NCI-H526 (cell line): ENCODE measurements around the gene TMEM9.

Source experiments
- DNase-seq, 2 experiments: peaks; one replicate each; lab custom pipeline; 2025; lab: John Stamatoyannopoulos, UW

Gene TMEM9

DNA sequence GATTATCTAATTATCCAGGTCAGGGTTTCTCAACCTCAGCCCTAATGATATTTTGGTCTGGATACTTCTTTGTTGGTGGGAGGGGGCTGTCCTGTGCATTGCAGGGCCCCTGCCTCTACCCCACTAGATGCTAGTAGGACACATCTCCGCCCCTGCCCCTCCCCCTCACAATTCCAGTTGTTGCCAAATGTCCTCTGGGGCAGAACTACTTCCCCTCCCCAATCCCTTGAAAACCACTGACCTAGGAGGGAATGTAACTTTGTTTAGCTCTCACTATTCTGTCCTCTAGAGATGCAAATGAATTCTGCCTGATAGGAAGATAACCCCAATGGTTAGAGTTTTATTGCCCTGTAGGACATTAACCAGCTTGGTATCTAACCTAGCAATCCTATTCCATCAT lies 50.1 kb downstream of the TMEM9 start:
- no peak for DNase-seq

DNA sequence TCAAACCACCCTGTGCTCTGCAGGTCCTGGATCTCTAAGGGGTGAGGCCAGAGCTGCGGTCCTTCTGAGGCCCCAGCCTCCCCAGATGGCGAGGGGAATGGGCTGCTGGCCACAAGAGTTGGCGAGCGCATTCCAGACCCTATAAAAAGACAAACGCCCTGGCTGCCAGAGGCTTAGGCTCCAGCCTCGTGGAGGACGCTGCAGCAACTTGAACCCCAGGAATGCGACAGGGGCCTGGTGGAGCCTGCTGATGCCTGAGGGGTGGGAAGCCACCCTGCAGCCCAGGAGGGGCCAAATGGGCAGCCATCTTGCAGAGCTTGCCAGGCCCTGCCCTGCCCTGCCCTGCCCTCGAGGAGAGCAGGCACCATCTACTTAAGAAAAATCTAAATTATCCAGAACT lies 50.6 kb downstream of the TMEM9 start:
- no peak for DNase-seq

DNA sequence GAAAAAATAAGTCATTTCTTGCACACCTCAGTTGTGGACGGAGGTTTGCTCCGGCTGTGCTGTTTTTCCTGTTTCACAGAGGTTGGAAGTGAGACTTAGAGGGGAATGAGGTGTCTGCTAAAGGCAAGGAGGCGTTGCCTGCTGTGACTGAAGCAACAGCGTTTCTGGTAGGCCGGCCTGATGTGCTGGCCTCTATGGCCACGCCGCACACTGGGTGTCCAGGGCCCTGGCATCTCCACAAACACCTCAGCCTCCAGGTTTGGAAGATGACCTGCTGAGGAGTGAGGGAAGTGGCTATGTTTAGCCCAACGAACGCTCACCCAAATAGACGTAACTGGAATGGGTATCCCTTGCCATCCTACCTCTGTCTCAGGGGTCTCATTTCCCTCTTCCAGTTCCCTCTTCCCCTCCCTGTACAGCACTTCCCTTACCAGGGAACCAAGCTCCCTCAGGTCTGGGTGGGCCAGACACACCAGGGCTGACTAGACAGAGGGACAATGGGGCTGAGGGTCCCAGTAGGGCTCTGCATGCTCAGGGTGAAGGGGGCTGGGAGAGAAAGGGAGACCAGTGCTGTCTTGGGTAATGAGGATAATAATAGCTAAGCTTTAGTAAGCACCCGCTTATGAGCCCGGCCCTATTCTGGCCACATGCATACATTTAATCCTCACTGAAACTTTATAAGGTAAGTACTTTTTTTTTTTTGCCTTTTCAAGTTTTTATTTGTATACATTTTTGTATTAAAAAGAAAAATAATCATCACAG lies 53.9 kb downstream of the TMEM9 start:
- no peak for DNase-seq

DNA sequence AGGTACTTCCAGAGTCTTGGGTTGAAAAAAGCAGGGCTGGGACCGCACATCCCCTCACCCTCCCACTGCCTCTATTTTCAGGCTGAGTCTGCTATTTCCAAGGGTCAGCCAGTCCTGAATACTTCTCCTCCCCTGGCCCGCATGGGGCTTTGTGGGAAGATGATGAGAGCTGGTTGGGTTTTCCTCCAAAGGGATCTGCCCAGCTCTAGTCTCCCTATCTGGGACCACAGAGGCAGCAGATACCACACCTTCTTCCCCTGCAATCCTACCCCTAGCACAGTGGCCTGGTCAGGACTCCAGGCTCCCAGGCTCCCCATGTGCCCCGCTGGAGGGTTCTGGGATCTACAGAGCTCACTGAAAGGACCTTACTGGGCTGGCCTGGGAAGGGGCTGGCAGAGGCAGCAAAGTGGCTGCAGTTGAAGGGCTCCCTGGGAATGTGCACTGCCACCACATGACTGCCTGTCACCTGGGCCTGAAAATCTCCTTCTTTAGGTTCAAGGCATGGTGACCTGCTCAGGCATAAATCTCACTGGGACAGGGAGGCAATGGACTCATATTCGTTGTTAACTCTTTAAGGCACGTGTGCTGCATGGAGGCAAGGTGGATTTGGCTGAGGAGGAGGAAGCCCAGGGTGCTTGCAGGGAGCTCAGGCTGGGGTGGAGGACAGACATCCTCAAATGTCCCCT lies 55.1 kb downstream of the TMEM9 start:
- no peak for DNase-seq

DNA sequence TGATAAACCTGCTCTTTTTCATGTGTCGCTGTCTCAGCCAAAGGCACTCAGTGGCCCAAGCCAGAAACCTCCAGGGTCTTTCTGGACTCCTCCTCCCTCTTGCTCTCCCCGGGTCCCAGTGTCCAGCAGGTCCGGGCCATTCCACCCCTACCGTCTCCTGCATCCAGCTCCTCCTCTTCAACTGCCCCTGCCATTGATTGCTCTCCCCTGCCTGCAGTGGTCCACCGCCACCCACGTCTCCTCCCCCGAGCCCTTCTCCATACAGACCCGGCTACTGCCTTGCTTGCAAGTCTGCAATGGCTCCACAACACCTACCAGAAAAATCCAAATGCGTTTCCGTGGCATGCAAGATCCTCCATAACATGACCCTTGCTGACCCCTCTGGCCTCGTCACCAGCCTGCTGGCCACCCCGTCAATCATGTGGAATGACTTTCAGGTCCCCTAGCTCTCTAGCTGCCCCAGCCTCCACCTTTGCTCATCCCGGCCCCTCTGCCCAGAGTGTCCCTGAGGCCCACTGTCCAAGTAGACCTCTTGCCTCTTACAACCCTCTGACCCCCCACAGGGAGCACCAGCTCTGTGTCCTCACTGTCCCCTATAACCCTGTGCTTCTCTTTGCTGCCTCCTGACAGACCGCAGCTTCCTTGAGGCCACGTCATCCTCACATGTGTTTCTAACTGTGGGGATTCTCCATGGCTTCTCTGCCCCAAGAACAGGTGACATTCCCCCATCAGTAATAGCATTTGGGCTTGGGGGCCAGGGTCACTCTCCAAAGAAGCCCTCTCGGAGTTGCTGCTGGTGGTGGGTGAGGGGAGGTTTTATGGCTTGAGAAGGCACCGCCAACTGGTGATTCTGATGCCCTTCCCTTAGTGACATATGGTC lies 57.1 kb downstream of the TMEM9 start:
- DNase-seq = no peak

DNA sequence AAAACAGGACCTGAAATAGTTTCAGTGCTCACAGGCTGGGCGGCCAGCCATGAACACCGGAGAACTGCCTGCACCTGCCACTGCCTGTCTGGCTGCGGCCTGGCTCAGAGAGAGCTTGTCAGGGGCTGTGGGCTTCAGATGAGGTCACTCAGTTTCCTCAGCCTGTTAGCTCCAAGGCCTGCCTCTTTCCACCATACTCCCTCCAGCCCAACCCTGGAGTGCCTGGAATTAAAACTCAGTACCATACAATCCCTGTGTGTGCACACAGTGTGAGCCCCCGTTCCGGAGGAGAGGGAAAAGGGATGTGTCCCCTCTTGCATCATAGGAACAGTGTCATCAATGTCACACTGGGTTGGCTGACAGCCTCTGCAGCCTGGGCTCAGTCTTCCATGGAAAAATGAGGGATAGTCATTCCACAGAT lies 58.2 kb downstream of the TMEM9 start:
- DNase-seq = no peak

DNA sequence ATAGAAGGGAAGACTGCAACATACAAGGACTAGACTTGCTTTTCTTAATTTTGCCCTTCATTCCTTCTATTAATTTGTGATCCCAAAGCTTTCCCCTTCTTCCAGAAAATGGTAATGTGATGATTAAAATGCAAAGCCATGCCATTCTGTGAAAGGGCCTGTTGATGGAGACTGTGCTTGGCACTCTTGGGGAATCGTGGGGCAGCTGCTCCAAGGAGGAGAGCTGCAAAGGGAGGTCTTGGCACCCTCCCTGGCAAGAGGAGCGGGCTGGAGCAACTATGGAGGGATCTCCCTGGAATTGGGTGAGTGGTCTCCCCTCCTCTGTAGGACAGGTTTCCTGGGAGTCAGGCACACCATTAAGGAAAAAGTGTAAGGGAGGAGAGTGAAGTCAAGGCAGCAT lies 58.7 kb downstream of the TMEM9 start:
- DNase-seq = no peak

DNA sequence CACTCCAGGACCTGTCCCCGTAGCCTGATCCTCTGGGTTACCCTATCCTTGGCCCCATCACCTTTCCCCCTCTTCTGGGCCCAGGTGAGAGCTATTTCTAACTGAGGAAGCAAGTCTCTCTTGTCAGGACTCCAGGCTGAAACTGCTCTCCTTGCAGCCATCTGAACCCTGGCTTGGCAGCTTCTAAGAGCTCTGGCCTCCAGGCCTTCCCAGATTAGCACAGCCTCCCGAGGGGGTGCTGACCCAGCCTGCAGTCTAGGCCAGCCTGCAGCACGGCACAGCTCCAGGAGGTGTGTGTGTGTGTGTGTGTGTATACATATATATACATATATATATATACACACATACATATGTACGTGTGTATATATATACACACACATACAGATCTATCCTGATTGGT lies 59.4 kb downstream of the TMEM9 start:
- DNase-seq = no peak

DNA sequence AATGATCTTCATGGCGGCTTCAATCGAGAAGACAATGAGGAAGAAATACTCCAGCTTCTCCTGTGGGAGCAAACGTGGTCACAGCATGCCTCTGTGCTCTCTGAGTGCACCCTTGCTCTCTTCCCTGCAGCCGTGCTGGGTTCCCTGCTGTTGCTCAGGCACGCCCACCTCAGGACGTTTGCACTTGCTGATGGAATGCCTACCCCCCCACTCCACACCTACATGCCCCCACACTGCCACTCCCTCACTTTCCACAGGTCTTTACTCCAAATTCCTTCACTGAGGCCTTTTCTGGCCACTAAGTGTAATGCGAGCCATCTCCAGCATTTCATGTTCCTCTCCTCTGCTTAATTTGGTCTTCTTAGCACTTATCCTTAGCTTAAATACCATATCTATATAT lies 60.3 kb downstream of the TMEM9 start:
- DNase-seq = no peak

DNA sequence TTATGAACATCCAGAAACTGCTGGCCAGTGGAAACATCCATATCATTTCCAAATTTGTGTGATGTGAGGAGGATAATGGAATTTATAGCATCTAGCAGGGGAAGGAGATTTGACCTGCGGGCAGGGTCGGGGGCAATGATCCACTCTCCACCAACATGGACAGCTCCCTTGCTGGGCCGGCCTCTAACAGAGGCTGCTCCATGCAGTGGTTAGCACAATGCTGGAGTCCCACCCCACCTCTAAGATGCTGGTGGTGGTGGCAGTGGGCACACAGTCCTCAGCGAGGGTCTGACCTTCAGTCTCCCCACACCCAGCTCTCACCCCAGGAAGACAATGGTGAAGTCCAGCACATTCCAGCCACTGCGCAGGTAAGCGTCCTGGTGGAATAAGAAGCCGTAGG lies 60.7 kb downstream of the TMEM9 start:
- DNase-seq = no peak

DNA sequence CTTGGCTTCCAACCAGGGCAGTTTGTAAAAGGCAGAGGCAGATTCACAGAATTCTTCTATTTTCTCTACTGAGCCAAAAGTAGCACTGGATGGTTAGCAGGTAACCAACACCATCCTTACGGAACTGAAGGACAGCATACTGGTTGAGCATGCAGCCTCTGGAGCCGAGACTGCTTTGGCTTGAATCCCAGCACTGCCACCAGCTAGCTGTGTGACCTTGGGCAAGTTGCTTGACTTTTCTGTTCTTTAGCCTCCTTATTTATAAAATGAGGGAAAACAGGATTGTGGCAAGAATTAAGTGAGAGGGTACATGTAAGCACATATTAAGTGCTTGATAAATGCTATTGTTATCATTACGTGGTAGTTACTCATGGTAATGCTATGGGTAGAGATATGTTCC lies 61.5 kb downstream of the TMEM9 start:
- DNase-seq = no peak

DNA sequence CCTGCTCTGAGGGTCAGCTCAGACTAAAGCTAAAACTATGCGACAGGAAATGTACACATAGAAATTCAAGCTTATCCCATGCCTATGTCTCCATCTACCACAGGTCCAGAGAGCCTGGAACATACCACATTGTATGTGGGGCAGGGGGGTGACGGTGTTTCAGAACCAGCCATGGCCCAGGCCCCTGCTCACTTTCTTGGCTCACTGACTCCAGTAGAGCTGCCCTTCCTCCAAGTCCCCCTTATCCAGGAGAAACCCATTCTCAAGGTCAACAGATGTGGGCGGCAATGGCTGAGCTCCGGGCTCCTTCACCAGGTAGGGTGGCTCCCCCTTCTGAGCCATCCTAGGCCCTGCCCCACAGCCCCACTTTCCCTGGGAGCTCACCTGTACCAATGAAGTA lies 63.0 kb downstream of the TMEM9 start:
- DNase-seq = no peak

DNA sequence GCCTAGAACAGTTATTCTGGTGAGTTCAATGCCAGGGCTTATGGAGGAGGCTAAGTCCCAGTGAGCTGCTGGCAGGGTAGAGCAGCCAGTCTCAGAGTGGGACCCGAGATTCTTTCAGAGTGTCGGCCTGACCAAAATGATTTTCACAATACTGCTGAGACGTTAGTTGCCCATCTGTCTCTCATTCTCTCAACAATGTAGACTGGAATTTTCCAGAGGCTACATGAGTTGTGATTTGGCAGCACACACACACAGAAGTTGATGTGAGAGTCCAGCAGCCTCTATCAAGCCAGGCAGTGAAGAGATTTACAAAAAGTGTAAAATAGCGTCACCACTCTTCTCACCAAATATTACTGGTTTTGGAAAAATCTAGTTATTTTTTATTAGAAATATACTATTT lies 63.7 kb downstream of the TMEM9 start:
- DNase-seq = no peak

DNA sequence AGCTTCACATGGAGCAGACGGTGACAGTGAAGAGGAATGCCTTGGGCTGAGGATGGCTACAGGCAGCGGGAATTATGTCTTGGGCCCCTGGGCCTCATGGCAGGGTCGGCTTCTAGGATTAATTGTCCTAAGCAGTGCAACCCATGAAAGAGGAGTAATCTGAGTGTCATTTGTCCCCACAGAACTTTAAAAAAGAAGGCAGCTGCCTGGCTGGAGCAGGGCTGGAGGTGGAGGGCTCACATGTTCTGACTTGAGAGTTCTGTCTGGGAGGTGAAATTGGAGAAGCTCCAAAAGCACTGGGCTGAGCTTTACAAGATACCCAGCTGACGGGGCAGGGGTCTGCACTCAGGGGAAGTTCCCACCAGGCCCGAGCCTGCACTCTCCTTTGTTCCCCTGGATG lies 64.7 kb downstream of the TMEM9 start:
- DNase-seq = no peak

DNA sequence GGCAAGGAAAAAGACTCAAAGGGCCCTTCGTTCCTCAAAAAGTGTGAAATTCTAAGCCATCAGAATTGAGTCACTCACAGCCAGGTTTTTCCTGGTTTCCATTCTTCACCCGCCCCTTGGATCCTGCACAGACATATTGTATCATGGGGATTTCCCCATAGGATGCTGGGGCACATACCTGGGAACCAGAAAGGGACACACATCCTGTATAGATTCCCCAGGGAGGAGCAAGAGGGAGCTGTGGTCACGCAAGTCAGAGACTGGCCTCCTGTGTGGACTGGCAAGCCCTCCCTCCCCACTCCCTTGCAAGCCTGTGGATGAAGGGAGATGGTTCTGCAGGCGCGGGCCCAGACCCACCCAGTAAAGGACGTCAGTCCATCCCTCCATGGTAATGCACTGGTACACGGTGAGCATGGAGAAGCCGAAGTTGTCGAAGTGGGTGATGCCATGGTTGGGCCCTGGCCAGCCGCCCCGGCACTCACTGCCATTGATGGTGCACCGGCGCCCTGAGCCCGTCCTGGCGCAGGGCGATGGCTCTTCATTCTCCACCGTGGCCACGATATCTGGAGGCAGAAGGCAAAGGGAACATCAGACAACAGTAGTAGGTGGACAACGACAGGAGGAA lies 65.3 kb downstream of the TMEM9 start:
- DNase-seq = no peak

DNA sequence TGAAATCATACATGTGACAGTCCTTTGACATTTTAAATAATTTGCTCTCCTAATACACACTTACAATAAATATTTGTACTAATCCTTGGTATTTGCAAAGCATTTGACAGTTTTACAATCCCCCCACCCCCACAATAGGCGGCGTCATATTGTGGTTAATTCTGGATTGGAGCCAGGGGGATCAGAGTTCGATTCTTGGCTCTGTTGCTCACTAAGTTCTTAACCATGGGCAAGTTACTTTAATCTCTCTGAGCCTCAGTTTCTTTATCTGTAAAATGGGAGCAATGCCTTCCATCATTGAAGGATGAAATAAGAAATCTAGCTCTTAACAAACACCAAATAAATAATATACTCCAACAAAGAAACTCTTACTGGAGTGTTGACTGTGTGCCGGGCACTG lies 65.9 kb downstream of the TMEM9 start:
- DNase-seq = no peak

DNA sequence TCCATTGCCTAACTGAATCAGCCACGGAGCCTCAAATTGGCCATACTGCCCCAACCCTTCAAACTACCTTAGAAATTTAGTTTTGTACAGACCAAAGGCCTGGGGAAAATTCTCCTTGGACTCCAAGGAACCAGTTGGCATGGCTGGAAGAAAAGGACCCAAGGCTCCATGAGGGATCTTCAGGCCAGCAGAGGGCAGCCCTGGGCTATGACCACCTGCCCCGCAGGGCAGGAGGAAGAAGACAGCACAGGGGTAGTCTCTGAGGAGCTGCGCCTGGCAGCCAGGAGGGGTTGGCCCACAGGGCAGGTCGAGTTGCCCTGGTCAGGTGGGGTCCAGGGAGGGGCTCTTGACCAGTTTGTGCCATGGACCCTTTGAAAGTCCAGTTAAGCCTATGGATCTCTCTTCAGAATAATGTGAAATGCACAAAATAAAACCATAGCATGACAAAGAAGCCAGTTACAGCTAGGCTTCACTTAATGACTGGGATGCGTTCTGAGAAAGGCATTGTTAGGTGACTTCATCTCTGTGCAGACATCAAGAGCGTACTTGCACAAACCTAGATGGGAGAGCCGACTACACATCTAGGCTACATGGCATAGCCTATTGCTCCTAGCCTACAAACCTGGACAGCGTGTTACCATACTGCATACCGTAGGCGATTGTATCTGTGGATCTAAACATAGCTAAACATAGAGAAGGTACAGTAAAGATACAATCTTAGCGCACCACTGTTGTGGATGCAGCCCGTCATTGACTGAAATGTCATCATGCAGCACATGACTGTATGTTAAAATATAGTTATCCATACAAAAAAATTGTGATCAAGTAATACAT lies 68.2 kb downstream of the TMEM9 start:
- peak in 1 of 2 experiments; percentile 43 for DNase-seq
